ENCODE results near the gene THAP7. TPM values are rescaled to one million over a fixed set of nuclear protein-coding genes. Genes with fewer than 3 reads are reported as not detected.

The THAP7 gene
- total RNA-seq, 1 donor from 2014 or later = 24.3 TPM

DNA sequence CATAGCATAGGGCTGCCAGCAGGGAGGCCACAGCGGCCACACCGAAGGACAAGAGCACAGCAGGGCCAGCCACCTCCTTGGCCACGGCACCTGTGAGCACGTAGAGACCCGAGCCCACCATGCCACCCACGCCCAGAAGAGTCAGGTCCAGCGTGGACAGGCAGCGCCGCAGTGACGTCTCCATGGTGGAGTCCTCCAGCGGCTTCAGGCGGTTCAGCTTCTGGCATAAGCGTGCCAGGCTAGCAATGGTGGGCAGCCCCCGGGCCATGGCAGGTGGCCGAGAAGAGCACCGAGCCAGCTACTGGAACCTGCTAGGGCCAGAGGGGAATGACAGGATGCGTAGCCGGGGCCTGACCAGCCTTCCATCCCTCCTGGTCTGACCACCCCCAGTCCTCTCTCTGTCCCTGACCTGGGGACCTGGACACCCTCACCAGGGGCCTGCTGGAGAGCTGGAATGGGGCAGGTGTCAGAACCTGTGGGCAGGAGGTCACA lies 29.7 kb upstream of the THAP7 start:
- Histone ChIP-seq H3K4me1 (peaks cover 13% of the 10 kb centered on the region), H3K9me3 (no peaks in the 10 kb centered on the region), H3K27me3 (ENCODE audit: low read depth) (peaks cover 33% of the 10 kb centered on the region), H3K4me3 (peak overlapping the region; percentile 46), H3K36me3 (no peaks in the 10 kb centered on the region), H3K27ac (no peak overlapping the region)
- DNase-seq (no peak), ATAC-seq (peak in 1 of 2 donors; percentile 2)
- TF ChIP-seq, protein P1, sequence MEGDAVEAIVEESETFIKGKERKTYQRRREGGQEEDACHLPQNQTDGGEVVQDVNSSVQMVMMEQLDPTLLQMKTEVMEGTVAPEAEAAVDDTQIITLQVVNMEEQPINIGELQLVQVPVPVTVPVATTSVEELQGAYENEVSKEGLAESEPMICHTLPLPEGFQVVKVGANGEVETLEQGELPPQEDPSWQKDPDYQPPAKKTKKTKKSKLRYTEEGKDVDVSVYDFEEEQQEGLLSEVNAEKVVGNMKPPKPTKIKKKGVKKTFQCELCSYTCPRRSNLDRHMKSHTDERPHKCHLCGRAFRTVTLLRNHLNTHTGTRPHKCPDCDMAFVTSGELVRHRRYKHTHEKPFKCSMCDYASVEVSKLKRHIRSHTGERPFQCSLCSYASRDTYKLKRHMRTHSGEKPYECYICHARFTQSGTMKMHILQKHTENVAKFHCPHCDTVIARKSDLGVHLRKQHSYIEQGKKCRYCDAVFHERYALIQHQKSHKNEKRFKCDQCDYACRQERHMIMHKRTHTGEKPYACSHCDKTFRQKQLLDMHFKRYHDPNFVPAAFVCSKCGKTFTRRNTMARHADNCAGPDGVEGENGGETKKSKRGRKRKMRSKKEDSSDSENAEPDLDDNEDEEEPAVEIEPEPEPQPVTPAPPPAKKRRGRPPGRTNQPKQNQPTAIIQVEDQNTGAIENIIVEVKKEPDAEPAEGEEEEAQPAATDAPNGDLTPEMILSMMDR (IDR thresholded peaks at IDR 0.05) = no peak
- intact Hi-C loops (cut with DNase I) = no loop called here

DNA sequence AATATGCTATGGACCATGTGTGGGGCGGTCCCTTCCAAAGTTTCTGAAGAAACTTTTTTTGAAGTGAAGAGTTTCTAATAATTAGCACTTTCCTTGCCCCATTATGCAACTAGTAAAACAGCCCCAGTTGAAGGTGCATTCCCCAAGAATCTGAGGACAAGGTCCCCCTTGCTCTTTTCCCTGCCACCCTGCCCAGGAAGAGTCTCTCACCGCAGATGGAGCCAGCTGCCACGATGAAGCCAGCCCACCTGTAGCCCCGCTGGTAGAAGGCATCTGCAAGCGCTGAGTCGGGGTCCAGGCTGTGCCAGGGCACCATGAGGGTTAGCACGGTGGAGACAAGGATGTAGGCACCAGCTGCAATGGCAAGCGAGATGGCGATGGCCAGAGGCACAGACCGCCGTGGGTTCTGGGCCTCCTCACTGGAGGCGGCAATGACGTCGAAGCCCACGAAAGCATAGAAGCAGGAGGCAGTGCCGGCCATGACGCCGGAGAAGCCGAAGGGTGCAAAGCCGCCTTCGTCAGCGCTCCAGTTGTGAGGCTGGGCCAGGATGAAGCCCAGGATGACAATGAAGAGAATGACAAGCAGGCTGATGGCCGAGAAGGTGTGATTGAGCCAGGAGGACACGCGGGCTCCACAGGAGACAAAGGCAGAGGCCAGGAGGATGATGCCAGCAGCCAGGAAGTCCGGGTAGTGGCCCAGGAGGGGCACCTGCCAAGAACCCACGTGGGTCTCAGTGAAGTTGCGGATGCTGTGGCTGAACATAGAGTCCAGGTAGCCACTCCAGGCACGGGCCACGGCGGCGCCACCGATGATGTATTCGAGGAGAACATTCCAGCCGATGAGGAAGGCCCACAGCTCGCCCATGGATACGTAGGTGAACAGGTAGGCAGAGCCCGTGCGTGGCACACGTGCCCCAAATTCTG lies 29.0 kb upstream of the THAP7 start:
- Histone ChIP-seq H3K4me1 (peaks cover 13% of the 10 kb centered on the region), H3K36me3 (no peaks in the 10 kb centered on the region), H3K27me3 (ENCODE audit: low read depth) (peaks cover 33% of the 10 kb centered on the region), H3K4me3 (no peak overlapping the region), H3K9me3 (no peaks in the 10 kb centered on the region), H3K27ac (no peak overlapping the region)
- DNase-seq = no peak
- no peak for ATAC-seq
- intact Hi-C loops (cut with DNase I) = no loop called here
- TF ChIP-seq, protein P1 (IDR thresholded peaks at IDR 0.05) = no peak

DNA sequence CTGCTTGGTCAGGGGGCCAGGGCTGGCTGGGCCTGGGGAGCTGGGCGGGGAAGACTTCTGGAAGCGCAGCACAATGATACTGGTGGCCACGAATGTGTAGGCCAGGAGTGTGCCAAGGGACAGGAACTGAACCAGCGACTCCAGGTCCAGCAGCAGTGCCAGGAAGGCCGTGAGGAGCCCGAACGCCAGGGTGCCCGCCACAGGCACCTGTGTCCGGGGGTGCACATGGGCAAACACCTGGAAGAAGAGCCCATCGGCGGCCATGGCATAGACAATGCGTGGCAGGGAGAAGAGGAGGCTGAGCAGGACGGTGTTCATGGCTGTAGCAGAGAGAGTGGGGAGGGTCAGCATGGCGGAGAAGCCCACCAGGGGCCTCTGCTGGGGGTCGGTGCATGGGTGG lies 28.1 kb upstream of the THAP7 start:
- Histone ChIP-seq H3K9me3 (no peaks in the 10 kb centered on the region), H3K27ac (no peak overlapping the region), H3K4me3 (no peak overlapping the region), H3K4me1 (peaks cover 13% of the 10 kb centered on the region), H3K27me3 (ENCODE audit: low read depth) (peaks cover 33% of the 10 kb centered on the region), H3K36me3 (no peaks in the 10 kb centered on the region)
- intact Hi-C loops (cut with DNase I) = no loop called here
- ATAC-seq (no peak), DNase-seq (no peak)
- TF ChIP-seq, protein P1 (IDR thresholded peaks at IDR 0.05) = no peak

DNA sequence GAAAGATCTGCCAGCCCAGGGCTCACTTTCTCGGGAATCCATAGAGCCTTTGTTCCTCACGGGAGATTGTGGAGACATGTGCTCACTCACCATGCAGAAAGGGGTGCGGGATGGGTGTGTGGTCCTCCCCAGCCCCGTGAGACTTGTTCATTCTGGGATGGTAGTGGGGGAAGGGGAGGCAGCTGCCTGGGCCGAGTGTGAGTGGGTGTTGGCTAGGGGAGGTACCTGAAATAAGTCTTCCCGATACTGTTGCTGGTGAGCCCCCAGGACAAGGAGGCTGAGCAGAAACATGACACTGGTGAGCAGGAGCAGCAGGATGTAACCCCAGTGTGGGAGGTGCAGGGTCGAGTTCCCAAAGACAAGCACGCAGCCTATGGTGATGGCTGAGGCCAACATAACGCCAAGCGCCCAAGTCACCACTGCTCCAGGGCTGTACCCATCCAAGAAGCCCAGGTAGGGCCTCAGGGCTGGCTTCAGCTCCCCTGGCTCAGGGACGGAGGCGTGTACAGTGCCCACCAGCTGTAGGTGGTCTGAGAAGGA lies 27.6 kb upstream of the THAP7 start:
- no peak for ATAC-seq
- no peak for DNase-seq
- intact Hi-C loops (cut with DNase I) = no loop called here
- Histone ChIP-seq H3K9me3 (no peaks in the 10 kb centered on the region), H3K4me1 (peaks cover 13% of the 10 kb centered on the region), H3K27ac (no peak overlapping the region), H3K36me3 (no peaks in the 10 kb centered on the region), H3K27me3 (ENCODE audit: low read depth) (peaks cover 33% of the 10 kb centered on the region), H3K4me3 (no peak overlapping the region)
- TF ChIP-seq, protein P1 (IDR thresholded peaks at IDR 0.05) = no peak

DNA sequence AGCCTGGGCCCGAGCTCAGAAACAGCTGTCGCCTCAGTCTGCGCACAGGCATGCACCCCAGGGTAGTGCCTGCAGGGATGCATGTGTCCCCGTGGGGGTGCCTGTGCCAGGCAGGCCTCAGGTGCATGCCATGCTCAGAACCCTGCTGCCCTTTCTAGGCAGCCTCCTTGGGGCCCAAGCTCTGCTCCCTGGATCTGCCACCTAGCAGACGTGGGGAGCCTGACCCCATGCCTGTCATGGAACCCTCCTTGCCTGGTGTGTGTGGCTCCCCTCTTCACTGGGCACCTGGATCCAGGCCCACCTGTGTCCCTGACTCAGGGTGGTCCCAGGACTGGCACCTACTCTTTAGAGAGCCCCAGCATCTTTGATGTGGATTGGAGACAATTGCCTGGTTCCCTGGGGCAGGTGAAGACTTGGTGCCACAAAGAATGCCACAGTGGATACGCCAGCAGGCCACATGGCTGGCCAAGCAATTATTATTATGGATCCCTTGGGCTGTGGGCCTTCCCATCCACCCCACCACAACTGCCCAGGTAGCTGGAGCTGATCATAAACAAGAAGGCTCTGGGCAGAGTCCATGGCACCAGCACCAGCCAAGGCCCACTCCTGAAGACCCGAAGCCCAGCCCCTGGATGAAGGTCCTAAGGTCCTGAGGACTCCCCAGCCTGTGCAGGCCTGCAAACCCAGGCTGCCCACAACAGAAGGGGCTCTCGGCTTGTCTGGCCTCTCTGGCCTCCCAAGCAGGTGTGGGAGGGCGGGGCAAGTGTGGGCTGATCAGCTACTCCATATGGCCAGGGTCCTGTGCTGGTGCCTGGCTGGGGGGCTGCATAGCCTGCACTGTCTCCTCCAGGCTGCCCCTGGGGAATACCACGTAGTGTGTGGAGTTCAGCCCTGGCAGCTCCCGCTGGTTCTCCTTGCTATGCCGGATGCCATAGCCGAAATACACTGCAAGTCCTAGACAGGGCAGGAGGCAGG lies 26.6 kb upstream of the THAP7 start:
- intact Hi-C loops (cut with DNase I) = no loop called here
- Histone ChIP-seq H3K36me3 (no peaks in the 10 kb centered on the region), H3K4me3 (no peak overlapping the region), H3K27me3 (ENCODE audit: low read depth) (peaks cover 33% of the 10 kb centered on the region), H3K4me1 (peaks cover 13% of the 10 kb centered on the region), H3K9me3 (no peaks in the 10 kb centered on the region), H3K27ac (no peak overlapping the region)
- ATAC-seq (no peak), DNase-seq (no peak)
- TF ChIP-seq, protein P1 (IDR thresholded peaks at IDR 0.05) = no peak

Measured in lower lobe of right lung (tissue), 2 donors.